ENCODE measurements around the gene CACYBP.

DNA sequence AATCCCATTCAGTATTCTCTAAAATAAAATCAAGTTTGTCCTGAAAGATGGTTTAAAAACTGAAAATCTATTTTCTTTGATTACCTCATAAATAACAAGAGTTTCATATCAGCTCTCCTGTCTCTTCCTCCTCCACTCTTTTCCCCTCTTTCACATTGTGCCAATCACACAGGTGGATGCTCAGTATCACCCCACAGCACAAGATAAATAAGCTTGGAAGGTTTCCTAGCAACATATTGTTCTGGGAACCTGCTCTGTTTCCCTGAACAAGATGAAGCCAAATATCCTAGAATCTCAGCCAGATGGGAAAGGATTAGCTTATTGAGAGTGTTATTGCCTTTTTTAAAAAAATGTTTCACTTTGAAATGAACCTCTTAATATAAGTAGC lies 45.7 kb upstream of the CACYBP start:
- TF ChIP-seq, protein P1, sequence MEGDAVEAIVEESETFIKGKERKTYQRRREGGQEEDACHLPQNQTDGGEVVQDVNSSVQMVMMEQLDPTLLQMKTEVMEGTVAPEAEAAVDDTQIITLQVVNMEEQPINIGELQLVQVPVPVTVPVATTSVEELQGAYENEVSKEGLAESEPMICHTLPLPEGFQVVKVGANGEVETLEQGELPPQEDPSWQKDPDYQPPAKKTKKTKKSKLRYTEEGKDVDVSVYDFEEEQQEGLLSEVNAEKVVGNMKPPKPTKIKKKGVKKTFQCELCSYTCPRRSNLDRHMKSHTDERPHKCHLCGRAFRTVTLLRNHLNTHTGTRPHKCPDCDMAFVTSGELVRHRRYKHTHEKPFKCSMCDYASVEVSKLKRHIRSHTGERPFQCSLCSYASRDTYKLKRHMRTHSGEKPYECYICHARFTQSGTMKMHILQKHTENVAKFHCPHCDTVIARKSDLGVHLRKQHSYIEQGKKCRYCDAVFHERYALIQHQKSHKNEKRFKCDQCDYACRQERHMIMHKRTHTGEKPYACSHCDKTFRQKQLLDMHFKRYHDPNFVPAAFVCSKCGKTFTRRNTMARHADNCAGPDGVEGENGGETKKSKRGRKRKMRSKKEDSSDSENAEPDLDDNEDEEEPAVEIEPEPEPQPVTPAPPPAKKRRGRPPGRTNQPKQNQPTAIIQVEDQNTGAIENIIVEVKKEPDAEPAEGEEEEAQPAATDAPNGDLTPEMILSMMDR (IDR thresholded peaks at IDR 0.05) = no peak
- TF ChIP-seq POLR2A (IDR thresholded peaks at IDR 0.05) = no peak
